OCI-LY7 (cell line): ENCODE data around the gene KIF26A. TPM values are rescaled to one million over a fixed set of nuclear protein-coding genes. Genes with fewer than 3 reads are reported as not detected.

Source experiments
- BruUV-seq: library from RNA; stranded (reverse); fragments of 400-500 nt; replicated peaks from 2 replicates; lab custom pipeline; 2021; lab: Mats Ljungman, UMichigan
- CTCF ChIA-PET: fragments of 300-600 bp; sonication (Branson Sonifier 250); formaldehyde crosslinking; loops from one replicate; lab custom pipeline; 2022; ENCODE audit warnings: antibody characterized with exemption; ENCODE audit not compliant: unreplicated experiment; lab: Charles Lee
- POLR2A ChIA-PET: fragments of 300-600 bp; sonication (Branson Sonifier 250); formaldehyde crosslinking; loops from one replicate; lab custom pipeline; 2022; ENCODE audit warnings: antibody characterized with exemption; lab: Charles Lee
- DNase-seq: peaks from one replicate; pipeline ENCODE4 v3.0.0-alpha.2; 2015; ENCODE audit warnings: low spot score
- H2AFZ ChIP-seq: fragments of 200-600 bp; sonication (generic), shearing (Covaris generic); 2 replicates; pipeline ENCODE4 v1.6.1; 2014; ENCODE audit warnings: mild to moderate bottlenecking, antibody characterized with exemption, low read length, moderate library complexity
- H3K27ac ChIP-seq: fragments of 200-600 bp; sonication (generic); 2 replicates; pipeline ENCODE4 v1.5.1; 2014; ENCODE audit warnings: mixed run types, low read depth, mild to moderate bottlenecking, moderate library complexity, low read length, inconsistent platforms; ENCODE audit not compliant: poor library complexity, severe bottlenecking
- H3K36me3 ChIP-seq: fragments of 200-600 bp; sonication (generic); 2 replicates; pipeline ENCODE4 v1.6.1; 2014; ENCODE audit warnings: mild to moderate bottlenecking, antibody characterized with exemption, low read length, moderate library complexity, mixed read lengths; ENCODE audit not compliant: insufficient read depth
- H3K4me1 ChIP-seq: fragments of 200-600 bp; sonication (generic); 2 replicates; pipeline ENCODE4 v1.5.1; 2014; ENCODE audit warnings: mild to moderate bottlenecking, low read length; ENCODE audit not compliant: insufficient read depth, poor library complexity, severe bottlenecking
- H3K4me2 ChIP-seq: fragments of 200-600 bp; sonication (generic); 2 replicates; pipeline ENCODE4 v1.6.1; 2014; ENCODE audit warnings: mild to moderate bottlenecking, low read length
- H3K4me3 ChIP-seq: fragments of 200-600 bp; sonication (generic); 2 replicates; pipeline ENCODE4 v1.5.1; 2014; ENCODE audit warnings: mild to moderate bottlenecking, low read depth, low read length; ENCODE audit not compliant: poor library complexity, severe bottlenecking
- H3K79me2 ChIP-seq: fragments of 200-600 bp; sonication (generic); 2 replicates; pipeline ENCODE4 v1.6.1; 2016; ENCODE audit warnings: low read depth, mild to moderate bottlenecking, low read length, moderate library complexity, mixed read lengths; ENCODE audit not compliant: insufficient read depth
- H3K9me2 ChIP-seq: fragments of 200-600 bp; sonication (generic); 2 replicates; pipeline ENCODE4 v1.6.1; 2016; ENCODE audit warnings: mild to moderate bottlenecking, low read length, mixed read lengths; ENCODE audit not compliant: insufficient read depth
- H3K9me3 ChIP-seq: fragments of 200-600 bp; sonication (generic); 2 replicates; pipeline ENCODE4 v1.6.1; 2014; ENCODE audit warnings: mild to moderate bottlenecking, mixed run types, low read length, mixed read lengths
- H4K20me1 ChIP-seq: fragments of 200-600 bp; sonication (generic); 2 replicates; pipeline ENCODE4 v1.6.1; 2014; ENCODE audit warnings: mild to moderate bottlenecking, antibody characterized with exemption, low read length, moderate library complexity, mixed read lengths; ENCODE audit not compliant: insufficient read depth
- EZH2phosphoT487 ChIP-seq: fragments of 200-600 bp; sonication (generic); IDR thresholded peaks from 2 replicates; pipeline ENCODE4 v1.6.1; 2018; ENCODE audit warnings: low read depth, borderline replicate concordance, mild to moderate bottlenecking, mixed run types, antibody characterized with exemption, low read length, moderate library complexity, mixed read lengths
- intact Hi-C: fragments of 100-400 bp; cut with micrococcal nuclease; formaldehyde crosslinking; loops from one replicate; pipeline ENCODE4 v1.10.0; 2022; ENCODE audit not compliant: unreplicated experiment
- total RNA-seq, 2 experiments: library from RNA; depleted of rRNA in 1 of 2; stranded (reverse); fragments of >200 nt in 1 of 2; shearing (Covaris generic) in 1 of 2; gene quantifications; 2 replicates each; pipeline ENCODE4 v1.2.3, GENCODE V29; 2014 to 2022
- TF ChIP-seq, protein P1 (sequence below): fragments of 200-600 bp; sonication (generic); conservative IDR thresholded peaks from 2 replicates; pipeline ENCODE4 v1.5.1; 2014; ENCODE audit warnings: mild to moderate bottlenecking, antibody characterized with exemption, low read length, moderate library complexity, mixed read lengths

The KIF26A gene
- total RNA-seq, 2 experiments from 2014 or later = not detected

DNA sequence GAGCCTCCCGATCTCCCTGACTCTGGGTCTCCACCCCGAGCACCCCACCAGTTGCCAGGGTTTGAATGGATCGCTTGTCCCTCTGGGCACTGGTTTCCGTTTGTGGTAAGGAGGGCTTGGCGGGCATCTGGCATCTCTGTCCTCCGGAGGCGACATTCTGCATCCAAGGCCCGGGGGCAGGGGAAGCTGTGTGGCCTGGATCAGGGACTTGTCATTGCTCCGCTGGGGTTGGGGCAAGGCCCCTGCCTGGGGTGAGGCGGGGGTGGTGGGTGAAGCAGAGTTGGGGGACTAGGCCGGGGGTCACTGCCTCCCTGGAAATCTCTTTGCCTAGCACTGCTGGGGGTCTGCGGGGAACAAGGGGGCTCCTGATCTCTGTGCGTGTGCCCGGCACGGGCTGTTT lies 30.2 kb downstream of the KIF26A start:
- no peak for DNase-seq
- ChIA-PET CTCF (no interaction called here), POLR2A (no interaction called here)
- no peaks in the 10 kb centered on the region for H3K9me2 ChIP-seq
- no peaks in the 10 kb centered on the region for H3K4me1 ChIP-seq
- no peak overlapping the region for H3K4me3 ChIP-seq
- H3K27ac ChIP-seq = no peak overlapping the region
- TF ChIP-seq, protein P1, sequence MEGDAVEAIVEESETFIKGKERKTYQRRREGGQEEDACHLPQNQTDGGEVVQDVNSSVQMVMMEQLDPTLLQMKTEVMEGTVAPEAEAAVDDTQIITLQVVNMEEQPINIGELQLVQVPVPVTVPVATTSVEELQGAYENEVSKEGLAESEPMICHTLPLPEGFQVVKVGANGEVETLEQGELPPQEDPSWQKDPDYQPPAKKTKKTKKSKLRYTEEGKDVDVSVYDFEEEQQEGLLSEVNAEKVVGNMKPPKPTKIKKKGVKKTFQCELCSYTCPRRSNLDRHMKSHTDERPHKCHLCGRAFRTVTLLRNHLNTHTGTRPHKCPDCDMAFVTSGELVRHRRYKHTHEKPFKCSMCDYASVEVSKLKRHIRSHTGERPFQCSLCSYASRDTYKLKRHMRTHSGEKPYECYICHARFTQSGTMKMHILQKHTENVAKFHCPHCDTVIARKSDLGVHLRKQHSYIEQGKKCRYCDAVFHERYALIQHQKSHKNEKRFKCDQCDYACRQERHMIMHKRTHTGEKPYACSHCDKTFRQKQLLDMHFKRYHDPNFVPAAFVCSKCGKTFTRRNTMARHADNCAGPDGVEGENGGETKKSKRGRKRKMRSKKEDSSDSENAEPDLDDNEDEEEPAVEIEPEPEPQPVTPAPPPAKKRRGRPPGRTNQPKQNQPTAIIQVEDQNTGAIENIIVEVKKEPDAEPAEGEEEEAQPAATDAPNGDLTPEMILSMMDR = no peak
- TF ChIP-seq EZH2phosphoT487 = no peak
- H3K4me2 ChIP-seq = no peak overlapping the region
- BruUV-seq = no TSS peak
- H4K20me1 ChIP-seq = no peaks in the 10 kb centered on the region
- intact Hi-C loops = no loop called here
- H3K36me3 ChIP-seq = no peaks in the 10 kb centered on the region
- no peaks in the 10 kb centered on the region for H3K79me2 ChIP-seq
- no peaks in the 10 kb centered on the region for H3K9me3 ChIP-seq
- H2AFZ ChIP-seq = no peak overlapping the region

DNA sequence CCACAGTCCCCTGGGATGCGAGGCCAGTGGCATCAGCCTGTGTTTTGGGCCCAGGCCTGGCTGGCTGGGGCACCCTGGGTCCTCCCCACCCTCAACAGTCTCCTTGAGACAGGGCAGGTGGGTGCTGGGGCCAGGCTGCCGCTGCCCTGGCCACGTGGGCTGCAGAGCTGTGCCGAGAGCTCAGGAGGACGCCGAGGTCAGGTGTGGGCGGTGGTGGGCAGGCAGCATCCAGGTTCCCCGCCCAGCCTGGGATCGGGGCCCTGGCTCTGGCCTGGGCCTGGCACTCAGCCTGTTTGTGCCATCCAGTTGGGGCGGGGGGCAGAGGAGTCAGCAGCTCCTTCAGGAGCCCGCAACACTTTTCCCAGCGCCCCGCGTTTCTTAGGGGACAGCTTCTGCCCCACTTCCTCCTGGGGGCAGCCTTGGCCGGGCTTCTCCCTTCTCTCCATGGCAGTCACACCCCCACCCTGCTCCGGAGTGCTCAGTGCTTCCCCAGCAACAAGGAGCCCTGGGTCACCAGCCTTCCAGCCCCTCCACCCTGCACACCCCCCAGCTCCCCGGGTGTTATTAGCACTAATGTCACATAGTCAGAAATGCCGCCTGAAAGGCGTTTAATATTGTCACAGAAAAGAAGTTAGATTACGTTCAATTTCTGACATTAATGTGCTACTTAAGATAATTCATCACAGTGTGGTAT lies 30.8 kb downstream of the KIF26A start:
- Histone ChIP-seq H4K20me1 (no peaks in the 10 kb centered on the region), H3K36me3 (no peaks in the 10 kb centered on the region), H3K4me1 (no peaks in the 10 kb centered on the region), H3K9me2 (no peaks in the 10 kb centered on the region), H3K4me3 (no peak overlapping the region), H3K4me2 (no peak overlapping the region), H2AFZ (no peak overlapping the region), H3K27ac (no peak overlapping the region), H3K79me2 (no peaks in the 10 kb centered on the region), H3K9me3 (no peaks in the 10 kb centered on the region)
- CTCF ChIA-PET = no interaction called here
- POLR2A ChIA-PET = no interaction called here
- TF ChIP-seq, protein P1 = no peak
- TF ChIP-seq EZH2phosphoT487 = no peak
- no peak for DNase-seq
- BruUV-seq = no TSS peak
- intact Hi-C loops = no loop called here

GRCh38 chr14:104169699-104170479 lies 31.5 kb downstream of the KIF26A start:
- H3K36me3 ChIP-seq = no peaks in the 10 kb centered on the region
- H3K4me3 ChIP-seq = no peak overlapping the region
- H3K4me1 ChIP-seq = no peaks in the 10 kb centered on the region
- H3K27ac ChIP-seq = no peak overlapping the region
- no TSS peak for BruUV-seq
- POLR2A ChIA-PET = no interaction called here
- H3K4me2 ChIP-seq = no peak overlapping the region
- no peak for DNase-seq
- H3K9me3 ChIP-seq = no peaks in the 10 kb centered on the region
- no peak overlapping the region for H2AFZ ChIP-seq
- intact Hi-C loops = no loop called here
- no peaks in the 10 kb centered on the region for H4K20me1 ChIP-seq
- CTCF ChIA-PET = no interaction called here
- TF ChIP-seq EZH2phosphoT487 = no peak
- TF ChIP-seq, protein P1 = no peak
- no peaks in the 10 kb centered on the region for H3K79me2 ChIP-seq
- H3K9me2 ChIP-seq = no peaks in the 10 kb centered on the region
